Chondrocyte (in vitro differentiated cells): ENCODE data around the gene MARCHF6. TPM values are rescaled to one million over a fixed set of nuclear protein-coding genes. Genes with fewer than 3 reads are reported as not detected.

Source experiments
- DNase-seq: peaks from one replicate; pipeline ENCODE4 v3.0.0; 2021; ENCODE audit warnings: mixed read lengths, low spot score
- H3K27ac Mint-ChIP-seq: one replicate; pipeline ENCODE4 v1.8.0; 2021; ENCODE audit warnings: mild to moderate bottlenecking, moderate library complexity, mixed read lengths; ENCODE audit not compliant: unreplicated experiment
- H3K27me3 Mint-ChIP-seq: 2 replicates; pipeline ENCODE4 v1.8.0; 2021; ENCODE audit warnings: low read depth, mixed read lengths
- H3K36me3 Mint-ChIP-seq: 2 replicates; pipeline ENCODE4 v1.8.0; 2021; ENCODE audit warnings: low read depth, mixed read lengths
- H3K4me1 Mint-ChIP-seq: 2 replicates; pipeline ENCODE4 v1.8.0; 2021; ENCODE audit warnings: low read depth, mild to moderate bottlenecking, mixed read lengths
- H3K4me3 Mint-ChIP-seq: one replicate; pipeline ENCODE4 v1.8.0; 2021; ENCODE audit warnings: mild to moderate bottlenecking, moderate library complexity, mixed read lengths; ENCODE audit not compliant: unreplicated experiment
- H3K9me3 Mint-ChIP-seq: 2 replicates; pipeline ENCODE4 v1.8.0; 2021; ENCODE audit warnings: low read depth, mixed read lengths
- CTCF ChIP-seq: fragments of 200-600 bp; sonication (generic); IDR thresholded peaks from 2 replicates; pipeline ENCODE4 v1.5.0; 2021; ENCODE audit warnings: antibody characterized with exemption, mild to moderate bottlenecking, moderate library complexity
- total RNA-seq: library from RNA; stranded (reverse); gene quantifications from 3 replicates; pipeline ENCODE4 v1.2.1, GENCODE V29; 2021

Gene MARCHF6
- total RNA-seq, 1 donor from 2014 or later: 149 TPM

GRCh38 chr5:10334831-10335230 lies 18.7 kb upstream of the MARCHF6 start:
- H3K4me3 Mint-ChIP-seq: no peak overlapping the region
- no peaks in the 10 kb centered on the region for H3K36me3 Mint-ChIP-seq

GRCh38 chr5:10335711-10336470 lies 17.6 kb upstream of the MARCHF6 start:
- Mint-ChIP-seq H3K27ac (no peak overlapping the region), H3K36me3 (no peaks in the 10 kb centered on the region), H3K9me3 (no peaks in the 10 kb centered on the region), H3K27me3 (no peaks in the 10 kb centered on the region), H3K4me1 (peaks cover 31% of the 10 kb centered on the region), H3K4me3 (no peak overlapping the region)
- TF ChIP-seq CTCF: no peak
- DNase-seq: no peak

More at GRCh38 chr5:10334831-10335230, 18.7 kb upstream of the MARCHF6 start:
- Mint-ChIP-seq H3K27me3 (no peaks in the 10 kb centered on the region), H3K27ac (no peak overlapping the region), H3K4me1 (peaks cover 42% of the 10 kb centered on the region), H3K9me3 (no peaks in the 10 kb centered on the region)
- no peak for DNase-seq
- no peak for TF ChIP-seq CTCF

- no peak for TF ChIP-seq CTCF
- H3K9me3 Mint-ChIP-seq: no peaks in the 10 kb centered on the region
- no peak for DNase-seq
Observed at GRCh38 chr5:10337107-10337506, 16.4 kb upstream of the MARCHF6 start.

GRCh38 chr5:10337986-10338385 lies 15.5 kb upstream of the MARCHF6 start:
- no peaks in the 10 kb centered on the region for H3K36me3 Mint-ChIP-seq
- no peaks in the 10 kb centered on the region for H3K9me3 Mint-ChIP-seq
- H3K27ac Mint-ChIP-seq: no peak overlapping the region
- no peaks in the 10 kb centered on the region for H3K27me3 Mint-ChIP-seq
- H3K4me3 Mint-ChIP-seq: no peak overlapping the region
- no peak for DNase-seq
- H3K4me1 Mint-ChIP-seq: peaks cover 10% of the 10 kb centered on the region
- no peak for TF ChIP-seq CTCF

More at GRCh38 chr5:10337107-10337506, 16.4 kb upstream of the MARCHF6 start:
- Mint-ChIP-seq H3K36me3 (no peaks in the 10 kb centered on the region), H3K27me3 (no peaks in the 10 kb centered on the region), H3K4me1 (peaks cover 19% of the 10 kb centered on the region), H3K4me3 (no peak overlapping the region), H3K27ac (no peak overlapping the region)

GRCh38 chr5:10338686-10339057 lies 14.8 kb upstream of the MARCHF6 start:
- DNase-seq: no peak
- no peak for TF ChIP-seq CTCF
- Mint-ChIP-seq H3K27ac (no peak overlapping the region), H3K36me3 (no peaks in the 10 kb centered on the region), H3K27me3 (no peaks in the 10 kb centered on the region), H3K4me3 (no peak overlapping the region), H3K4me1 (peaks cover 4% of the 10 kb centered on the region), H3K9me3 (no peaks in the 10 kb centered on the region)
